Fibroblast of the conjunctiva (primary cell): ENCODE measurements around the gene CAMTA1.
"Not testable (repeated sequence)": the region's sequence is repeated elsewhere in the genome, so short reads cannot be mapped to it uniquely, and the experiment has no call there.

Source experiments
- DNase-seq: peaks from one replicate; pipeline ENCODE4 v3.0.0-alpha.2; 2010; ENCODE audit warnings: low read depth

The CAMTA1 gene

DNA sequence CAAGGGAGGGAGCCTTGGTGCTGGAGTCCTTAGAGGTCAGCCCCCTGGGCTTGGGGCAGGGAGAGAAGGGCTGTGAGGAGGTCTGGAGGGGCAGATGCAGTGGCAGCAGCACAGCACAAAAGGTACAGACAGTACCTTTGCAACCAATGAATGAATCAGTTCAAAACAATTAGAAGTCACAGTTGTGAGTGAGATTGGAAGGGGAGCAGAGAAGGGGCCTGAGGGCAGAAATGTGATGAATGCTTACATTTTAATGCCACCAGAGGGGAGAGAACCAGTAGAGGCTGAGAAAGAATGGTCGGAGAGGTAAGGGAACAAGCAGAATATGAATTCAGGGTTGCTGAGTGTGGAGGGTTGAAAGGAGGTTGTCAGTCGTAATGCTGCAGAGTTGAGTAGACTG, 24.2 kb downstream of the CAMTA1 start:
- DNase-seq = no peak

DNA sequence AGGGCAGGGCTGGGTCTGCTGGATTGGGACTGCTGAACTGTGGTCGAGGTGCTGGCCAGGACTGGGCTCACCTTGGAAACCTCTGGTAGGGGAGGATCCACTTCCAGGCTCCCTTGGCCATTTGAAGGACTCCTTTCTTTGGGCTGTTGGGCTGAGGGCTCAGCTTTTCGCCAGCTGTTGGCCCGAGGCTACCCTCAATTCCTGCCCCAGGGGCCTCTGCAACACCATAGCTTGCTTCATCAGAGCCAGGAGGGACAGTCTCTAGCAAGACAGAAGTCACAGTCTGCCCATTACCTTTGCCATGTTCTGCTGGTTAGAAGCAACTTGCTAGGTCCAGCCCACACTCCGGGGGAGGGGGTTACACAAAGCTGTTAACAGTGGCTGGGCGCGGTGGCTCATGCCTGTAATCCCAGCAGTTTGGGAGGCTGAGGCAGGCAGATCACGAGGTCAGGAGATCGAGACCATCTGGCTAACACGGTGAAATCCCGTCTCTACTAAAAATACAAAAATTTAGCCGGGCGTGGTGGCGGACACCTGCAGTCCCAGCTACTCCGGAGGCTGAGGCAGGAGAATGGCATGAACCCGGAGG, 25.0 kb downstream of the CAMTA1 start:
- not testable (repeated sequence) for DNase-seq

DNA sequence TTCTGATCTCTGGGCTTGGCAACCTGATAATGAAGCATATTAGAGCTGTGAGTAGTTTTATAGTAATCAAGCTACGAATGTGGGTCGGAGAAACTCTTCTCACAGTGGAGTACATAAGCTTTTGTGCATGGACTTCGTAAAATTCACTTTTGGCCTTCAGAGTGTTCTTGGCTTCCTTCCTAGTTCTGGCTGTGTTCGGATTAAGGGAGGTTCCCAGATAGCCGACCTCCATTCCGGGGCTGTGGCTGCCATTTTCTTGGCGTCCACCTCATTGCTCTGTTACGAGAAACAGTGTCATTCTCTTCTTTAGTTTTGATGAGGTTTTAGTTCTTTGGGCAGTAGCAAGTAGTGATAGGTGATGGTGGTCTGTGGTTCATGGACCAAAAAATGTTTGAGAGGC, 26.3 kb downstream of the CAMTA1 start:
- DNase-seq = no peak

DNA sequence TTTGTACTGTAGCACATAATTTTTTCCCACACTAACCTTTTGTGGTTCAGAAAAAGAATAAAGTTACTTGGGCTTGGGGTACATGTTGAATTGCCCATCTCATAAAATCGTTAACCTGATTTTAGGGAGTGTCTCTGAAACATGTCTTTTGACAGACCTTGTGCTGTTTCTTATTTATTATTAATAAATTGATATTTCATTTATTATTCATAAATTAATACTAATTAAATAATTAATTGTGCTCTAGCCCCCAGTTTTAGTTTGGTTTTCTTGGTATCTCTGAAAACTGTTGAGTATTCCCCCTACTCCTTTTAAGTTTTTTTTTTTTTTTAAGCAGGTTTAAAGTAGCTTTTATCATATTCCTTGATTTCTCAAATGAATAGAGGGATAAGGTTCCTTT, 27.9 kb downstream of the CAMTA1 start:
- no peak for DNase-seq

DNA sequence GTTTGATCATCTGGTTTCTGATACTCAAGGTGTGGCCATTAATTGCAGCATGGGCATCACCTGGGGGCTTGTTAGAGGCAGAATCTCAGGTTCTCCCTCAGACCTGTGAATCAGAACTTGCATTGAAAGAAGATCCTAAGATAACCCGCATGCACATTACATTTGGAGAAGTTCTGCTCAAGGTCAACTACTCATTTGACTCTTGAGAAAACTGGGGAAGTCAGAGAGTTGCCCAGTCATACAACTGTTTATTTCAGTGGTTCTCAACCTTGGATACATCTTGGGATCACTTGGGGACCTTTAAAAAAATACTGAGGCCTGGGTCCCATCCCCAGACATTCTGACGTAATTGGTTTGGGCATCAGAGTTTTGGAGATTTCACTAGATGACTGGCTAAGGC, 30.5 kb downstream of the CAMTA1 start:
- no peak for DNase-seq

DNA sequence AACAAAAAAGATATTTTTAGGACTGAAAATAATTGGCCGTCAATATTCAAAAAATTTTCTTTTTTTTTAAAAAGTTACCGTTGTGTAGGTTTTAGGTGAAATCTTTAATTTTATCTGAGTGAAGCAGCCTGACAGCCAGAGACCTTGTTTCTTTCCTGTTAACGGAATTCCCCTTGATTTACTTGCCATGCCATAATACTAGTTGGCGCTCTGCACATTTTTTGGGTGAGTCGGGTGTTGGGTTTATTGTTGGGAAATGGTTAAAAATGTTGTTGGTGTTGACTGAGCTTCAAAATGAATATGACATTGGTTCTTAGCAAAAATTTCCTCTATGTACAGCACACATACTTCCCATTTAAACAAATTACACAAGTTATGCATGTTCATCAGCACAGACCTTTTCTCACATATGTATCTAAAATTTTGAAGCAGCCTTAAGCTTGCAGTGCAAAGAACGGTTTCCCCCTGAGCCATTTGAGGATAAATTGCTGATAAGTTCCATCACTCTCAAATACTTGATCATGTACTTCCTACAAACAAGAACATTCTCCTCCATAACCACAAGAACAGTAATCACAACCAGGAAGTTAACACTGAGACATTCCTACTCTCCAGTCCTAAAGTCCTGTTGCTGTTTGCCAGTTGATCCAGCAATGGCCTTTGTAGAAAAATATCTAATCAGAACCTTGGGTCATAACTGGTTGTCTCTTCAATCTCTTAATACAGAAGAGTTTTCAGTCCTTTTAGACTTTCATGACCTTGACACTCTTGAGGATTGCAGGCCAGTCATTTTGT, 34.2 kb downstream of the CAMTA1 start:
- DNase-seq = no peak

DNA sequence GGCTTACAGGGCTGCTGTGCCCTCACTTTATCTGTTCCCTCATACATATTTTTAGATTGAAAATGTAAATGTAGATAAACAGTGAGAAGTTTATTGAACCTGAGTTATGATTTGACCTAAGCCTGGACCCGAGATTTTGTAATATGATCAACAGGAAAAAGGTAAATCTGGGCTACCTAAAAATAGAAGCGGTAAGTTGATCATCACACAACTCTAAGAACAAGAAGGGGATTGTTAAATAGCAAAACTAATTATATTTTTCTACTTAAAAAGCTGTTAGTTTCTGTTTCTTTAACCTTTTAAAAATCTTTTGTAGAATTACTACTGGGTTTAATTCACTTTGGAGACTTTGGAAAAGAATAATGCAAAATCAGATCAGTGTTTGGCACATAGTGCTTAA, 35.6 kb downstream of the CAMTA1 start:
- DNase-seq = no peak

DNA sequence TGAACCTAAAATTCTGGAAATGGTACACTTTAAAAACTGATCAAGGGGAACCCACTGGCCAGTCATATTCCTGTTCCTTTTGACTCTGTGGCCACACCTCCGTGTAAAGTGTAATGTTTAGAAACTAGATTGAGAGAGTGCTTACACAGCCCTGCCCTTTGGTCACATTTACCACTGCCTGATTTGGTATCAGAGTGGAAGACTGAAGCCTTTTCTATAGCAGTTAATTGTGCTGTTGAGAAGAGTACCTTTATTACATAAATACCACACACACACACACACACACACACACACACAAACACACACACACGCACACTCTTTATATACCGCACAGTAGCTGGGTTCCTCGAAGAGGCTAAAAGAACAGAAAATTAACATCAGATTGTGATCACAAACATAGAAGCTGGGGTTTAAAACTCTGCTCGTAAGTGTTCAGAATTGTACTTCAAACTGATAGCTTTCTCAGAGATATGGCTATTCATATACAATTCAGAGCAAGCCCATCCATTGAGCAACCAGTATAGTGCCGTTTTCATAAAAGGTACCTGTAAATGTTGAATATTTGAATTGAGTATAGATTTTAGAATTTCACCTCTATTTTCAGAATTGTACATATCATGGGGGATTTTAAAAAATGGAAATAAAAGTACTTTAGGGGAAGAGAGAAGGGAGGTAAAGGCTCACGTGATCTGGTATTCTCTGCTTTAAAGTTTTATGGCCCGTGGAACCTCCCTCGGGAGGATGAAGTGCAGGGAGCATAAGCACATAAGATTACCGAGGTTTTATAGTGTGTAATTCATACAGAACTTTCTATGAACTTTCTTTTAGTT, 37.5 kb downstream of the CAMTA1 start:
- DNase-seq = no peak

DNA sequence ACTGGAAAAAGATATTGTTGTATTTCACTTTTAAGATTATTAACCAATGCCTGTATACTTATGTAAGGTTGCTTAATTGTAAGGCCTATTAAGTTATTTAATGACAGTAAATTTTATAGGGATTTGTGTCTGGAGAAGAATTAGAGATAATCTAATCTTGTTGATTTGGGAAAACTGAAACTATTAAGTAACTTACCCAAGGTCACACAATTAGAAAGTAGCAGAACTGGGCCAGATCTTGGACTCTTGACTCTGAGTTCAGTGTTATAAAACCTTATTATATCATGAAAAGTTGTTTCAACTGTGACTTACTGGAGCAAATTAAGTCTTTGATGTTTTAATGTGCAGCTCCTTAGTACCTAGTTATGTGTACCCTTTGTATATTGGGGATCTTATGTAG, 38.5 kb downstream of the CAMTA1 start:
- DNase-seq = no peak

DNA sequence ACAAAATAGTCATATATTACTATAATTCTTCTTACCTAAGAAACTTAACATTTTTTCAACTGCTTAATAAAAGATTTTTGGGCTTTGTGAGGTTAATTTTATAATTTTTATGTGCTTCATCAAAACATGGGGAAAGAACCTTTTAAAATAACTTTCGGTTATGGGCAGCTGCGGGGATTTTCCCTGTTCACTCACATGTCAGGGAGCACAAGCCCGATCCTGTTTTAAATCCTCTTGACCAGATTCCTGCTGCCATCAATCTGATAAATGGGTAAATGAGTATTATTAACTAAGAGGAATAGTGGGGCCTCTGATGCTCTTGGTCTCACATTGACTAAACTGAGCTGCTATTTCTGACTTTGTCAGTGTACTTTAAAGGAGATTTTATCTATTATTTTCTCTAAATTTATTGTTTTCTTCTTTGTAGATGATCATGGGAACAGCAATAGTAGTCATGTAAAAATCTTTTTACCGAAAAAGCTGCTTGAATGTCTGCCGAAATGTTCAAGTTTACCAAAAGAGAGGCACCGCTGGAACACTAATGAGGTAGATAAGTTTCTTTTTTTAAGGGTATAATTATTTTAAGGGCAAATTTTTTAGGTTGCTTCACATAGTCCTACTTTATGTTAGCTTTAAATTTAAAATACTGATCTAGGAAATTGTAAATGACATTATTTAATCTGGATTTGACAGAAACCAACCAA, 39.6 kb downstream of the CAMTA1 start:
- DNase-seq = no peak

DNA sequence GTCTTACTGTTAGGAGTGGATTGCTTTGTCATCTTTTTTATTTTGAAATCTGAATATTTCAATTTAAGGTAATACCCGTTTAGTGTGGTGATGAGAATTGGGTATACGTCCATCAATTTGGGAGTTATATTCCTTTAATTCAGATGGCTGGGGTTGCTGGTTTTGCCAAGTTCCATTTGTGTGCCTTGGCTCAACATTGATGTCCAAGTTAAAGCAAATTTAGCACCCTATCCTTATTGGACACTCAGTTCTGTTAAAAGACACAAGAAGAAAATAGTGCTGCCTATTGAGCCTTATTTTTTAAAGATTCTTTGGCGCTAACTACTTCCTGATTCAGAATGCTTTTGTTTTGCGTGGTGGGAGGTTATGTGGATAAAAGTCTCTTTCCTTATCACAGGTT, 40.6 kb downstream of the CAMTA1 start:
- DNase-seq = no peak

DNA sequence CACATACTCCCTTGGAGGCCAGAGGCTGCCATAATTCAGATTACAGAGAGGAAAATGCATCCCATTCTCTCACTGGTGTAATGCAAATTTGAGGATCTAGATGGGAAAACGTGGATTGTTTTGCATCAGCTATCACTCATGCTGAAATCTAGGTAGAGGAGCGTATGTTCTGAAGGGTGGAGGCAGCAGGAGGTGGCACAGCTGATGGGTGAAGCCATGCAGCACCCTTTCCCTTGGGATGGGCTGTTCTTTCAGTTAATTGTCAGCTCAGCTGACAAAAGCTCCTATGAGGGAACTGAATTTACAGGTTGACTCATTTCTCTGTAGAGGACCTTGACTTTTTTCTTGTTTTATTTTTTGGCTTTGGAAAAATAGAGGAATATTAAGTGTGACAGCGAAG, 41.8 kb downstream of the CAMTA1 start:
- no peak for DNase-seq

DNA sequence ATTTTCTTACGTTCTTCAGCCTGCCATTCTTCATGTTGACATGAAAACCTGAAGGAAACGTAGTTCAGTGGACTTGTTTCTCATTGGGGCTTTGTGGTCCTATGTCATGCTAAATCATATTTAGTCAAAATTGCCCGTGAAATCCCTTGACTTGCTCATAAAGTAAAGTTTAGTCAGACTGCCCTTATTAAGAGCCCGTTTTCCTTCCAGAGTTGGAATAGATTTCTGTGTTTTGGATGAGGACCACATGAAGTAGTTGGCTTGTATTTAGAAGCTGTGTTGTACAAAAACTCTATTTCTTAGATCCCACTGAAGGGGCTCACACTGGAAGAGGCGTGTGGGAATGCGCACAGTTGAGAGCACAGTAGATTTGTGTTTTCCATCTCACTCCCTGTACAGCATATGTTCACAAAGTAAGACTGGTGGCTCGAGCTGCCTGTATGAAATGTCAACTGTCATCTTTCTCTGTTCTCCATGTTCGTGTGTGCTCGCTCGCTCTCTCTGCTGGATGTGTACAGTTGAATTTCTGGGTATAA, 42.4 kb downstream of the CAMTA1 start:
- DNase-seq = no peak

DNA sequence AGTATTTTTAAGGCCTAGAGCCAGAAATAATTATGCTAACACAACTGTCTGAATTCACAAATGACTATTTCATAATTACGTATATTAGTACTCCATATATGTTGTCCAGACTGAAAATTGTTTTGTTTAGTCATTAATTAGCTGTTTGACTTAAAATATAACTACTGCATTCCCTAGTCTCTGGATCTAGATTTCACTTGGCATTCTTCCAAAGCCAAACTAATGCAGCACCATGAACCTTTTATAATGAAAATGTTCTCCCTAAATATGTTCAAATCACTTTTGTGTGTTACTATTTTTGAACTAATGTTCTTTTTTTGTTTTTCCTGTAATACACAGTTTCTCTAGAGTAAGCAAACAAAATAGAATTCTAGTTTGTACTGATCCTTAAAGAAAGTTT, 46.1 kb downstream of the CAMTA1 start:
- no peak for DNase-seq

DNA sequence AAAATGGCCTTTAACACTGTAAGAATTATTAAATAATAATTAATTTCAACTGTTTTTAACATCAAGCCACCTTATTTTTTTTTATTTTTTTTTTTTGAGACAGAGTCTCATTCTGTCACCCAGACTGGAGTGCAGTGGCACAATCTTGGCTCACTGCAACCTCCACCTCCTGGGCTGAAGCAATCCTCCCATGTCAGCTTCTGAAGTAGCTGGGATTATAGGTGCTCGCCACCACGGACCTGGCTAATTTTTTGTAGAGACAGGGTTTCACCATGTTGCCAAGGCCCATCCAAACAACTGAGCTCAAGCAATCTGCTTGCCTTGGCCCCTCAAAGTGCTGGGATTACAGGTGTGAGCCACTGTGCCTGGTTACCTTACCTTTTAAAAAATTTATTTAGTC, 46.8 kb downstream of the CAMTA1 start:
- DNase-seq = not testable (repeated sequence)

DNA sequence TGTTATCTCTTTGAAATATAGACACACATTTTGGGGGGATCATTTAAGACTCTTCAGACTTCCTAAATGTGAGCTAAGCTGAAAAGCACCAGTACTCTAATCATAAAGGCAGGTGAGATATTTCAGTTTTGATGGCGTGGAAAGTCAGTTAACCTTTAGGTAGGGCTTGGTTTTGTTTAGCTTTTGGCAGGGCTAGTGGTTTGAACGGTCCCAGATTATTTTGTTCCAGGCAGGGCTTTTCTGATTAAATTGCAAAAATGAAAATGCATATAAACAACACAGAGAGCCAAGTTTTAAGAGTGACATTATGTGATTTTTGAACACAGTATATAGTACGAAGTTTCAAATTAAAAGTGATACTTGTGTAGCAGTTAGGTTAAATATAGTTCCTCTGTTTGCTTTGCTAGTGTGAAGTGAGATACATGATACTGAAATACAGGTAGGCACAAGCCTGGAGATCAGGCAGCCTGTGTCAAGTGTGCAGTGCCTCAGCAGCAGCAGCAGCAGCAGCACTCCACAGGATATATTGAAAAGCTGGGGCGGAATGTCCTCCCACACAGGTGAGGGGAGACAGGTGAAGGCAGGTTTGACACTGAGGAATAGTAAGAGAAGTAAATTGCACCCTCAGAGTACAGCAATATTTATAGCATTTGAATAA, 47.4 kb downstream of the CAMTA1 start:
- DNase-seq = no peak

DNA sequence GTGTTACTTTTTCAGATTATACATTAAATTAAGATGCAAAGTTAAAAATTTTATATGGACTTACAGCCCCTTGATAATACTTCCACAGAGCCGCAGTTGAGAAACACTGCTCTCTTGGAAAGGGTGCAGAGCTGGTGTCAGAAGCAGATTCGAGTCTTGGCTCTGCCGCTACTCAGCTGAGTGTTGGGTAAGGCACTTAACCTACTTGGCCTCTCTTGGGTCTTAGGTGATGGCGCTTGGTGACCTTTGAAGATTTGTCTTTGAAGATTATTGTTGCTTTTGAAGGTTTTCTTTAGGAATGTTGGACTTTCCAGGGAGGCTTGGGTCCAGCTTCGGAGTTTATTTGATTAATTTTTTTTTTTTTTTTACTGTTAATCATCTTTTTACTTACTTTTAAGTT, 48.5 kb downstream of the CAMTA1 start:
- no peak for DNase-seq

DNA sequence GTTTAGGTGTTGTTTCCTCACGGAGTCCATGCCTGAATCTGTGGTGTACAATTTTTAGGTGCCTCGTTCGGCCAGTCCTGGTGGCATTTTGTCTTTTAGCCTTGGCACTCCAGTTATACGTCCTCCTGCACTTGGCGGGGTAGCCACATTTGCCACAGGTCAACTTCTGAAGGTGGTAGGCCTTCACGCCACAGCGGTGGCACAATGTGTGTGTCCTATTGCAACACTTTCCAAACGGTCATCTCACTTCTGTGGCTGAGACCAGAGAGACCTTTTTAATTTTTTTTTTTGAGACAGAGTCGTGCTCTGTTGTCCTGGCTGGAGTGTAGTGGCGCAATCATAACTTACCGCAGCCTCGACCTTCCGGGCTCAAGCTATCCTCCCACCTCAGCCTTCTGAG, 49.1 kb downstream of the CAMTA1 start:
- DNase-seq = no peak

DNA sequence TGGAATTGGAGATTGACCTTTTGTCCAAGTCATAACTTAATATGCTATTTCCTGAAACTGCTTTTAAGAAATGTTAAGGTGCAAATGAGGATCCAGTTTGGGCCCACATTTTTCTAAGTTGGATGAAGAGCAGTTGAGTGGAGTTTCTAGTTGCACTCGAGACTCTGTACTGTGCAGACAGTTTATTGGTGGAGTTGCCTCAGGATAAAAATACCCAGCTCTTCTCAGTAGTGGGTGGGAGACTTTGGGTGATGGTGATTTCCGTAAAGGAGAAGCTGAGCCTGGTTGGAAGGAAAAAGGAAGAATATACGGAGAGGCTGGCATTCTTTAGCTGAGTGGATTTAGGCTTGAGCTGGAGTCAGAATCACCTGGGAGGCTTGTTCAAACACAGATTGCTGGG, 49.9 kb downstream of the CAMTA1 start:
- DNase-seq = no peak

DNA sequence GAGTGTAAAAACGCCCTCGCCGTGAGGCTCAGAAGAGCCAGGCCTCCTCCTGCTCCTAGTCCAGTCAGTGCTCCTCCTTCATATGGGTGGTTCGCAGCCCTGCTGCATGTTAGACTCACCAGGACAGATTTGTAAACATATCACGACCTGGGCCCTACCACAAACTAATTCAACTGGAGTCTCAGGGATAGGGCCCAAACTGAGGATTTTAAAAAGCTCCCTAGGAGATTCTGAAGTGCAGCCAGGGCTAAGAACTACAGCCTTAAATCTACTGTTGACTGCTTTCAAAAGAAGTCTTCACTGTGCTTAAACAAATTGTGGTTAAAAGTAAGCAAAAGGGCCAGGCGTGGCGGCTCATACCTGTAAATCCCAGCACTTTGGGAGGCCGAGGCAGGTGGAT, 57.0 kb downstream of the CAMTA1 start:
- DNase-seq = no peak

DNA sequence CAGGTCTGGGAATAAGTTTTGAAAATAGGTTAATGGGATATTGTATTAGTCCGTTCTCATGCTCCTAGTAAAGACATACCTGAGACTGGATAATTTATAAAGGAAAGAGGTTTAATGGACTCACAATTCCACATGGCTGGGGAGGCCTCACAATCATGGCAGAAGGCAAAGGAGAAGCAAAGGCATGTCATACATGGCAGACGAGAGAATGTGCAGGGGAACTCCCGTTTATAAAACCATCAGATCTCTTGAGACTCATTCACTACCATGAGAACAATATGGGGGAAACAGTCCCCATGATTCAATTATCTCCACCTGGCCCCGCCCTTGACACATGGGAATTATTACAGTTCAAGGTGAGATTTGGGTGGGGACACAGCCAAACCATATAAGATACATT, 60.5 kb downstream of the CAMTA1 start:
- DNase-seq = not testable (repeated sequence)

DNA sequence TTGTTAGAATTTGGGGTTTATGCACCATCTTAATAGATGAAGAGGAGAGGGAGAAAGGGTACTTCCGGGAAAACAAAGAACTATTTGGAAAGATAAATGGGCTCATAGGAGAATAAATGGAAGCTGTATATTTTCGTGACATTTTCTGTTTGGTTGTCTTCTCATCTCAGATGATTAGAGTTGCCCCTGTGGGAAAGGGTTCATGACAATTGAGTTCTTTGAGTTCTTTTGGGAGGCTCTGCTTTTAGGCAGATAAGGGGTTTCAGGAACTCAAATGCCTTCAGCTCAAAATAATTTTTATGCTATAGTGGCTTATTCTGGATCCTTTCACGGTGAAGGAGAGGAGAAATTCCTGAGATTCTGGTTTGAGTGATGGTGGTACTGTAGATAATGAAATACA, 63.6 kb downstream of the CAMTA1 start:
- DNase-seq = no peak
